Neural crest cell (in vitro differentiated cells): ENCODE results near the gene GORASP1. TPM values are rescaled to one million over a fixed set of nuclear protein-coding genes. Genes with fewer than 3 reads are reported as not detected.

Experiments
- DNase-seq: peaks from one replicate; pipeline ENCODE4 v3.0.0; 2021; ENCODE audit warnings: low read depth, mixed read lengths, low spot score
- H3K27ac Mint-ChIP-seq: one replicate; pipeline ENCODE4 v1.8.0; 2021; ENCODE audit warnings: mild to moderate bottlenecking, mixed read lengths; ENCODE audit not compliant: unreplicated experiment
- H3K27me3 Mint-ChIP-seq: 2 replicates; pipeline ENCODE4 v1.8.0; 2021; ENCODE audit warnings: low read depth, mild to moderate bottlenecking, mixed read lengths
- H3K36me3 Mint-ChIP-seq: 2 replicates; pipeline ENCODE4 v1.8.0; 2021; ENCODE audit warnings: low read depth, mild to moderate bottlenecking, mixed read lengths
- H3K4me1 Mint-ChIP-seq: 2 replicates; pipeline ENCODE4 v1.8.0; 2021; ENCODE audit warnings: mixed read lengths
- H3K4me3 Mint-ChIP-seq: one replicate; pipeline ENCODE4 v1.8.0; 2021; ENCODE audit warnings: mild to moderate bottlenecking, mixed read lengths
- H3K9me3 Mint-ChIP-seq: 2 replicates; pipeline ENCODE4 v1.8.0; 2021; ENCODE audit warnings: mixed read lengths
- CTCF ChIP-seq: fragments of 200-600 bp; sonication (generic); conservative IDR thresholded peaks from 2 replicates; pipeline ENCODE4 v1.5.0; 2021; ENCODE audit warnings: antibody characterized with exemption, mild to moderate bottlenecking
- total RNA-seq: library from RNA; stranded (reverse); gene quantifications from 2 replicates; pipeline ENCODE4 v1.2.1, GENCODE V29; 2021

The GORASP1 gene
- total RNA-seq, 1 donor from 2014 or later = 54.0 TPM

DNA sequence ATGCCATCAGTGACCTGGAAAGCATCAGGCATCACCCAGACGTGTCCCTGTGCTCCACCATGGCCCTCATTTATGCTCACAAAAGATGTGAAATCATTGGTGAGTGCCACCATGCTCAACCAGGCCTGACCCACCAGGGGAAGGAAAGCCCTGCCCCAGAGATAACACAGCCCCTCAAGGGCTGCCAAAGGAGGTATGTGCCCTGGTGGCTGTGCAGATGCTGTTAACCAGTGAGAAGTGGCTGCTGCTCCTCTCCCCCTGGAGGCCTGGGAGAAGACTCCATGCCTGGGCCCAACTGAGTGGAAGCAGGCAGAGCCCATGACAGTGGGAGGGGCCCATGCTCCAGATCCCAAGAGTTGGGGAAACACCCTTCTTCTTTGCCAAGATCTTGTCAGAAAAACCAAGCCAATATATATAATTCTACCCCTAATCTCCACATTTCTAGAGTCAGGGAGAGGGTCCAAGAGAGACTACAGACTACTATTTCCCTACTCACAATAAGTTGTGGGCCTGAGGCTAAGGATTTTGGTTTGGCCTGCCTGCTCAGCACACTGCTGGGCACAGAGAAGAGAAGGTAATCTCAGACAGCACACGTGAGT lies 2.7 kb upstream of the GORASP1 start:
- H3K27me3 Mint-ChIP-seq = no peaks in the 10 kb centered on the region
- no peaks in the 10 kb centered on the region for H3K36me3 Mint-ChIP-seq
- H3K27ac Mint-ChIP-seq = no peak overlapping the region
- no peak overlapping the region for H3K4me3 Mint-ChIP-seq
- H3K4me1 Mint-ChIP-seq = peaks cover 32% of the 10 kb centered on the region
- H3K9me3 Mint-ChIP-seq = no peaks in the 10 kb centered on the region
- no peak for TF ChIP-seq CTCF
- no peak for DNase-seq

DNA sequence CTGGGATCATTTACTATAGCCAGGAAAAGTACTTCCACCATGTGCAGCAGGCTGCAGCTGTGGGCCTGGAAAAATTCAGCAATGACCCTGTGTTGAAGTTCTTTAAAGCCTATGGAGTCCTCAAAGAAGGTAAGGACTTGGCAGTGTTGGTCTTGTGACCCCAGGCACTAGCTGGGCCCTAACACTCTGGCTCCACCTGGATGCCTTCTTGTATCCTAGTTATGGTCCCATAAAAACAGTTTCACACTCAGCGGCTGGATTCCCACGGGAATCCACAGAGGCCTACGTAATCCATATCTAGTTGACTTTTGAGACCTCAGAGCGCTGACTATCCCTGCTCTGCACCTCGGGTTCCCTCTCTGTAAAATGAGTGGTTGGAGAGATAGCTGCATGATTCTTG lies 1.7 kb upstream of the GORASP1 start:
- no peaks in the 10 kb centered on the region for H3K9me3 Mint-ChIP-seq
- DNase-seq = no peak
- no peaks in the 10 kb centered on the region for H3K27me3 Mint-ChIP-seq
- peaks cover 36% of the 10 kb centered on the region for H3K4me1 Mint-ChIP-seq
- H3K36me3 Mint-ChIP-seq = no peaks in the 10 kb centered on the region
- no peak for TF ChIP-seq CTCF
- H3K4me3 Mint-ChIP-seq = peak overlapping the region; percentile 98
- H3K27ac Mint-ChIP-seq = no peak overlapping the region

GRCh38 chr3:39108200-39108710 lies 828 bp upstream of the GORASP1 start:
- Mint-ChIP-seq H3K4me3 (peak overlapping the region; percentile 98), H3K27me3 (no peaks in the 10 kb centered on the region), H3K9me3 (no peaks in the 10 kb centered on the region), H3K36me3 (no peaks in the 10 kb centered on the region), H3K4me1 (peaks cover 41% of the 10 kb centered on the region), H3K27ac (peak overlapping the region; percentile 96)
- no peak for TF ChIP-seq CTCF
- DNase-seq = no peak

DNA sequence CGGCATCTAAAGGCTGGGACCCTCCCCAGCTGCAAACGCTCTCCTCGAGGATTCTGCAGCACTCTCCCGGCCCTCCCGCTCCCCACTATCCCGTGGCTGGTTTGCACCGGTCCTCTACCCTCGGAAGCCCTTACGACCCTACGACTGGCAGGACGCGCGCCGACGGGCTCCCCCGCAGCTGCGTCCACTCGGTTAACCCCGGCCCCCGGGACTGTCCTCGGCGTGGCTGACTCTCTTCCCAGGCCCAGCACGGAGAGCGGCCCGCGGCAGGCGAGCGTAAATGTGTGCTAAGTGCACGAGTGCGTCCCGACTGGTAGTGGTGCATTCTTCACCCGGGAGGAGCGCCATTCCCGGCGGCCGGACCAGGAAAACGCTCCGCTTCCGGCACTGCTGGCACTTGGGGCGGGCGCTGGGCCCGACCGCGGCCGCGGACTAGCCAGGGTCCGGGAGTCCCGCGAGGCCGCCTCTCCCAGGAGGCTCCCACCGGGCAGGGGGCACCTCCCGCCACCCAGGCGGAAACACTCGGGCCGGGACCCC lies 508 bp downstream of the GORASP1 start:
- peak overlapping the region; percentile 95 for H3K27ac Mint-ChIP-seq
- peak; percentile 41 for DNase-seq
- H3K36me3 Mint-ChIP-seq = no peaks in the 10 kb centered on the region
- peaks cover 41% of the 10 kb centered on the region for H3K4me1 Mint-ChIP-seq
- H3K27me3 Mint-ChIP-seq = no peaks in the 10 kb centered on the region
- no peak for TF ChIP-seq CTCF
- H3K9me3 Mint-ChIP-seq = no peaks in the 10 kb centered on the region
- peak overlapping the region; percentile 89 for H3K4me3 Mint-ChIP-seq

GRCh38 chr3:39106281-39106811 lies 1.1 kb downstream of the GORASP1 start:
- Mint-ChIP-seq H3K4me1 (peaks cover 41% of the 10 kb centered on the region), H3K36me3 (no peaks in the 10 kb centered on the region), H3K9me3 (no peaks in the 10 kb centered on the region), H3K4me3 (peak overlapping the region; percentile 89), H3K27ac (peak overlapping the region; percentile 95), H3K27me3 (no peaks in the 10 kb centered on the region)
- no peak for TF ChIP-seq CTCF
- no peak for DNase-seq
